KMS-11 (cell line): ENCODE measurements around the gene TBXAS1.

Experiments
- H2AFZ ChIP-seq: fragments of 200-600 bp; sonication (generic); 2 replicates; pipeline ENCODE4 v1.6.1; 2016; ENCODE audit warnings: antibody characterized with exemption, mixed run types, low read depth
- H3K27ac ChIP-seq: fragments of 200-600 bp; sonication (generic); 2 replicates; pipeline ENCODE4 v1.6.1; 2016; ENCODE audit warnings: mild to moderate bottlenecking, mixed run types
- H3K27me3 ChIP-seq: fragments of 200-600 bp; sonication (generic); 2 replicates; pipeline ENCODE4 v1.6.1; 2017; ENCODE audit warnings: mild to moderate bottlenecking, low read depth, mixed run types, moderate library complexity; ENCODE audit not compliant: insufficient read depth
- H3K36me3 ChIP-seq: fragments of 200-600 bp; sonication (generic); 2 replicates; pipeline ENCODE4 v1.6.1; 2017; ENCODE audit warnings: mild to moderate bottlenecking, mixed run types; ENCODE audit not compliant: insufficient read depth
- H3K4me1 ChIP-seq: fragments of 200-600 bp; sonication (generic); 2 replicates; pipeline ENCODE4 v1.6.1; 2016; ENCODE audit warnings: mild to moderate bottlenecking, low read depth, mixed run types; ENCODE audit not compliant: poor library complexity, severe bottlenecking
- H3K4me2 ChIP-seq: fragments of 200-600 bp; sonication (generic); 2 replicates; pipeline ENCODE4 v1.7.0; 2016; ENCODE audit warnings: mild to moderate bottlenecking, mixed run types
- H3K4me3 ChIP-seq: fragments of 200-600 bp; sonication (generic); IDR thresholded peaks from 2 replicates; pipeline ENCODE4 v1.6.1; 2017; ENCODE audit warnings: low read depth, low read length, mixed read lengths; ENCODE audit not compliant: insufficient read depth
- H3K79me2 ChIP-seq: fragments of 200-600 bp; sonication (generic); 2 replicates; pipeline ENCODE4 v1.6.1; 2016; ENCODE audit warnings: low read depth, mixed run types; ENCODE audit not compliant: insufficient read depth
- H3K9ac ChIP-seq: fragments of 200-600 bp; sonication (generic); 2 replicates; pipeline ENCODE4 v1.6.1; 2016; ENCODE audit warnings: mild to moderate bottlenecking, mixed run types
- H4K20me1 ChIP-seq: fragments of 200-600 bp; sonication (generic); 2 replicates; pipeline ENCODE4 v1.6.1; 2016; ENCODE audit warnings: mild to moderate bottlenecking, mixed run types; ENCODE audit not compliant: insufficient read depth
- CTCF ChIP-seq: fragments of 200-600 bp; sonication (generic); conservative IDR thresholded peaks from 2 replicates; pipeline ENCODE4 v1.6.1; 2017; ENCODE audit warnings: low read depth, mild to moderate bottlenecking, antibody characterized with exemption, low read length, moderate library complexity, mixed read lengths

TBXAS1 gene

GRCh38 chr7:140006600-140006999 is 177.5 kb downstream of the TBXAS1 start:
- Histone ChIP-seq H3K36me3 (no peaks in the 10 kb centered on the region), H3K4me1 (peaks cover 8% of the 10 kb centered on the region), H3K27ac (no peak overlapping the region), H3K27me3 (no peaks in the 10 kb centered on the region), H2AFZ (no peak overlapping the region), H4K20me1 (no peaks in the 10 kb centered on the region), H3K4me2 (no peak overlapping the region), H3K4me3 (no peak overlapping the region), H3K9ac (no peak overlapping the region), H3K79me2 (no peaks in the 10 kb centered on the region)
- no peak for TF ChIP-seq CTCF

- H2AFZ ChIP-seq, result no peak overlapping the region
- no peaks in the 10 kb centered on the region for H3K36me3 ChIP-seq
- H3K27me3 ChIP-seq, result no peaks in the 10 kb centered on the region
- H3K4me3 ChIP-seq, result no peak overlapping the region
- no peak for TF ChIP-seq CTCF
- peaks cover 8% of the 10 kb centered on the region for H3K4me1 ChIP-seq
- H3K4me2 ChIP-seq, result no peak overlapping the region
- H4K20me1 ChIP-seq, result no peaks in the 10 kb centered on the region
- H3K27ac ChIP-seq, result no peak overlapping the region
- H3K79me2 ChIP-seq, result no peaks in the 10 kb centered on the region
- H3K9ac ChIP-seq, result no peak overlapping the region
These were observed 178.1 kb downstream of the TBXAS1 start for GRCh38 chr7:140007051-140007690.

GRCh38 chr7:140008755-140009610 is 179.9 kb downstream of the TBXAS1 start:
- H3K27ac ChIP-seq, result no peak overlapping the region
- H4K20me1 ChIP-seq, result no peaks in the 10 kb centered on the region

GRCh38 chr7:140009735-140010134 is 180.7 kb downstream of the TBXAS1 start:
- TF ChIP-seq CTCF, result no peak
- Histone ChIP-seq H4K20me1 (no peaks in the 10 kb centered on the region), H3K4me2 (no peak overlapping the region), H3K9ac (no peak overlapping the region), H3K27ac (no peak overlapping the region), H2AFZ (no peak overlapping the region), H3K4me1 (no peaks in the 10 kb centered on the region), H3K27me3 (no peaks in the 10 kb centered on the region), H3K4me3 (no peak overlapping the region), H3K36me3 (no peaks in the 10 kb centered on the region), H3K79me2 (no peaks in the 10 kb centered on the region)

More at GRCh38 chr7:140008755-140009610, 179.9 kb downstream of the TBXAS1 start:
- Histone ChIP-seq H3K27me3 (no peaks in the 10 kb centered on the region), H3K79me2 (no peaks in the 10 kb centered on the region), H3K9ac (no peak overlapping the region), H3K4me3 (no peak overlapping the region), H2AFZ (no peak overlapping the region), H3K36me3 (no peaks in the 10 kb centered on the region), H3K4me1 (peaks cover 2% of the 10 kb centered on the region), H3K4me2 (no peak overlapping the region)
- TF ChIP-seq CTCF, result no peak
